Stimulated activated CD8-positive, alpha-beta memory T cell treated with anti-CD3 and anti-CD28 coated beads, Interleukin-15, amount 100 ng/mL, for 24 hours (primary cell): ENCODE measurements around the gene NOL4L.

Experiments used
- DNase-seq: peaks from one replicate; pipeline ENCODE4 v3.0.0-alpha.2; 2020; ENCODE audit warnings: low read depth

The NOL4L gene

GRCh38 chr20:32560989-32561830 lies 23.9 kb downstream of the NOL4L start:
- DNase-seq, result no peak

GRCh38 chr20:32560482-32560988 lies 24.6 kb downstream of the NOL4L start:
- DNase-seq, result no peak

GRCh38 chr20:32559753-32560380 lies 25.3 kb downstream of the NOL4L start:
- DNase-seq, result no peak

DNA sequence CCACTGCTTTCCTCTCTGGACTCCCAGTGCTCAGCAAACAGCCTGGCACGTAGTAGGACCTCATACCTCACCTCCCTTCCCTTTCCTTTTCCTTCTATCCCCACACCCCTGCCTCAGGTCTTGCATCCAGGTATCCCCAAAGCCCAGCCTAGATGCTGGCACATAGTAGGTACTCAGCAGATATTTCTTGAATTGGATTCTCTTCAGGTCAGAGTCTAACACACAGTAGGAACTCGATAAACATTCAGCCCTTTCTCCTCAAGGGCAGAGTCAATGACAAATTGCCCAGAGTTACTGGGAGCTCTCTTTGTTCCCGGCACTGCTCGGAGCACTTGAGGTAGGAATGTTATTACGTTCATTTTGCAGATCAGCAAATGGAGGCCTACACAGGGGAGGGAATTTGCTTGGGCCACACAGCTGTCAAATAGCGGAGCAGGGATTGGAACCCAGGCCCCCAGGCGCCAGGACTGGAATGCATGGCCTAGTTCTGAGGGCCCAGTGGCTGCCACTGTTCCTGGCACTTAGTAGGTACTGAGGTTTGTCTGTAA lies 25.9 kb downstream of the NOL4L start:
- DNase-seq, result no peak

GRCh38 chr20:32558526-32558925 lies 26.6 kb downstream of the NOL4L start:
- DNase-seq, result no peak

DNA sequence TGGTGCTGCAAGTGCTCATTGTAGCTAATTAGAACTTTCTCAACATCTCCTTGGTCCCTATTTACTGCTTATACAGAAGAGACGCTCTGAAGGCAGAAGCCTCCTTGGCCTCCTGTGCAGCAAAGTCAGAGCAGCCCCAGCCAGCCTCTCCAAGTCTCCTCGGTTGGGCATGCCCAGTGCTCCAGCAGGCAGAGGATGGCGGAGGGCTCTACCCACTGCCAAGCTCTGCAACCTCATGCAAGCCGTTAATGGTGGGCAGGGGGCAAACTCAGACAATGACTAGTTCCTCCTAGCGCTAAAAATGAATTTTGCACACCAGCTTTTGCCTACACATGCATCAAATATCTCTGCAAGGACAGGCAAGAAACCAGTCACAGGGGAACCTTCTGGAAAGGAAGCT lies 27.8 kb downstream of the NOL4L start:
- DNase-seq, result no peak

GRCh38 chr20:32556312-32557184 lies 28.6 kb downstream of the NOL4L start:
- DNase-seq, result no peak

DNA sequence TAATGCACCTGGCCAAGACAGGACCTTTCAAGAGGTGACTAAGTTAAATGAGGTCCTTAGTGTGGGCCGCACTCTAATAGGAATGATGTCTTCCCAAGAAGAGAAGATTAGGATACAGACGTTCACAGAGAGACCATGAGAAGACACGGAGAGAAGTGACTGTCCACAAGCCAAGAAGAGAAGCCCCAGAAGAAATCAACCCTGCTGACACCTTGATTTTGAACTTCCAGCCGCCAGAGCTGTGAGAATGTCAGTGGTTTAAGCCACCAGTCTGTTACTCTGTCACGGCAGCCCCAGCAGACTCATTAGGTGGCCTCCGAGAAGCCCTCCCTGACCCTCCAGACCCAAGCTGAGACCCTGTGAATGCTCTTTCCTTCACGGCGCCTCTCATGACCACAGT lies 29.5 kb downstream of the NOL4L start:
- DNase-seq, result no peak

DNA sequence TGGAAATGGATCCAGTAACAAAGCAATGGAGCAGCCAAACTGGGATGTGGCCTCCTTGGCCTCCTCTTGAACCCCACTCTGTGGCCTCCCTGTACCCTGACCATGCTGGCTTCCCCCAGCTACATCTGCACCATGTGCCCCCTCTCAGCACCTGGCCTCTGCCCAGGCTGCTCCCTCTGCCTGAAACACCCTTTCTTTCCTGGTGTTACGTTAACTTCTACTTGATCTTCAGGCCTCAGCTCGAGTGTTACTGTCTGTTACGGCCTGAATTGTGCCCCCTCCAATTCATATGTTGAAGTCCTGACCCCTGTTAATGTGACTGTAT lies 30.2 kb downstream of the NOL4L start:
- no peak for DNase-seq

GRCh38 chr20:32553618-32554017 lies 31.5 kb downstream of the NOL4L start:
- DNase-seq, result no peak

DNA sequence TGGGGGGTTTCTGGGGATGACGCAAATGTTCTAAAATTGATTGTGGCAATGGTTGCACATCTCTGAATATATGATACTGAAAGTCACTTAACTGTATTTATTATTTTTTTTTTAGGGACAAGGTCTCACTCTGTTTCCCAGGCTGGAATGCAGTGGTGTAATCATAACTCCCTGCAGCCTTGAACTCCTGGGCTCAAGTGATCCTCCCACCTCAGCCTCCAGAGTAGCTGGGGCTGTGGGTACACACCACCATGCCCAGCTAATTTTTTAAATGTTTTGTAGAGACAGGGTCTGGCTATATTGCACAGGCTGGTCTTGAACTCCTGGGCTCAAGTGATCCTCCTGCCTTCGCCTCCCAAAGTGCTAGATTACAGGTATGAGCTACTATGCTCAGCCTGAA lies 33.4 kb downstream of the NOL4L start:
- no peak for DNase-seq

DNA sequence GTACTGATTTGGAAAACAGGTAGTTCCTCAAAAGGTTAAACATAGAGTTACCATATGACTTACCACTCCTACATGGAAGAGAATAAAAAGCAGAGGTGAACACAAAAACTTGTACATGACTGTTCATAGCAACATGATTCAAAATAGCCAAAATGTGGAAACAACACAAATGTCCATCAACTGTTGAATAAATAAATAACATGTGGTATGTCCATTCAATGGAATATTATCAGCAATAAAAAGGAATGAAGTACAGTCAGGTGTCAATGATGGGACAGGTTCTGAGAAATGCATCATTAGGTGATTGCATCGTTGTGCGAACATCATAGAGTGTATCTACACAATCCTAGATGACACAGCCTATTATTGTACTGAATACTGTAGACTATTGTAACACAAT lies 35.3 kb downstream of the NOL4L start:
- no peak for DNase-seq

DNA sequence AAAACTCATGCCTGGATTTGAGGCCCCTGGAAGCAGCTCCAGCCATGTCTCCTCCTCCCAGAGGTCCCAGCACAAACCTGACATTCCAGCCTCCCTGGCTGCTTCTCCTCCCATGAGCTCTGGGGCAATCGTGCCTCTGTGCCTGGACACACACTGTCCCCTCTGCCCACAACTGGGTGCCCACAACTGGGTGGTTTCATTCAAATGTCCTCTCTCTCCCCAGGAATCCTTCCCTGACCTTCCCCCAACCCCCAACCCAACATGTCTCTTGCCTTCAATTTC lies 37.4 kb downstream of the NOL4L start:
- DNase-seq, result no peak

- DNase-seq, result no peak
Observed at GRCh38 chr20:32546918-32547752, 38.0 kb downstream of the NOL4L start.

DNA sequence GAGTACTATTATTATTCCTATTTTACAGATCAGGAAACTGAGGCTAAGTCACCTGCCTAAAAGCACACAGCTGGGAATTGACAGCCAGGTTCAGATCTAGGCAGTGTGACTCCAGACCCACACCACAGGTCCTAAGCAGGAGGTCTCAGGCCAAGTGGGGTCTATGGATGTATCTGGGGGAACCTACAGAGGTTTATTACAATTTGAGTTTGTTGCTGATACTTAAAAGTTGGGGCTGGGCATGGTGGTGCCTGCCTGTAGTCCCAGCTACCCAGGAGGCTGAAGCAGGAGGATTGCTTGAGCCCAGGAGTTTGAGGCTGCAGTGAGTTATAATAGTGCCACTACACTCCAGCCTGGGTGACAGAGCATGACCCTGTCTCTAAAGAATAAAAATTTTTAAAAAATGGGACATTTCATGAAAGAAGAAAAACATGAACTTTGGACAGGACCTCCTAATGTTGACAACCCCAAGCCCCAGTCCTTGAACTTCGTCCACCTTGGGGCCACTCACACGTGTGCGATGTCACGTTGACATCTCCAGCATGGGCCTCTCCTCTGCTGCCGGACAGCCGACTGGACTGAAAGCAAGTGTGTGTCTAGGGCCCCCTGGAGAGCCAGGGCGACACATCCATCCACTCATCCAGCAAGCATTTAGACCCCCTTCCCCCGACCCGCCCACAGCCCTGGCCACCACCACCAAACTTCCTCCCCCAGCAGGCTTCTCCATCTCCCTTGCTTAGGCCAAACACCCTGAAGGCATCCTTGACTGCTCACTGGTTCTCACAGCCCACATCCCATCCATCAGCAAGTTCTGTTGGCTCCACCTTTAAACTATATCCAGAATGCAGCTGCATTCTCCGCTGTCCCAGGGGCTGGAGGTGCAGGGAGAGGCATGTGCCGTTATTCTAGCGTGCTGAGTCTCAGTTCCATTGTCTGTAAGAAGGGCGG lies 40.0 kb downstream of the NOL4L start:
- no peak for DNase-seq

DNA sequence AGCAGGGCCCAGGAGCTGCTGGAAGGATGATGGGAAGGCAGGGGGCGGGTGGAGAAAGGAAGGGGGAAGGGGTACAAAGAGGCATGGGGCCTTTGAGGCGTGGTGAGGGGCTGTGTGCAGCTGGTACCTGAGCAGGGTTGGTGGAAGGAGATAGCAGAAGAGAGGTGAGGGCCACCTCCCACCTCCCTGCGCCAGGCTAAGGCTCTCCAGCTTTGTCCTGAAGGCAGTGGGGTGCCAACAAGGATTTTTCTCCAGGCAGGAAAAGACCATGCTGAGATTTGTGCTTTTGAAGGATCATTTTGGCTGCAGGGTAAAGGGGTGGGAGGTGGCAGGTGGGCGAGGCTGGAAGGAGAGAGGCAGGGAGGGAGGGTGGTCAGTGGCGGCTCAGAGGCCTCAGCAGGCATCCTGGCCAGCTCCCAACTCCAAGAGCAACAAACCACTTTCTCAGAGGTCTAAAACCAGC lies 40.8 kb downstream of the NOL4L start:
- no peak for DNase-seq

DNA sequence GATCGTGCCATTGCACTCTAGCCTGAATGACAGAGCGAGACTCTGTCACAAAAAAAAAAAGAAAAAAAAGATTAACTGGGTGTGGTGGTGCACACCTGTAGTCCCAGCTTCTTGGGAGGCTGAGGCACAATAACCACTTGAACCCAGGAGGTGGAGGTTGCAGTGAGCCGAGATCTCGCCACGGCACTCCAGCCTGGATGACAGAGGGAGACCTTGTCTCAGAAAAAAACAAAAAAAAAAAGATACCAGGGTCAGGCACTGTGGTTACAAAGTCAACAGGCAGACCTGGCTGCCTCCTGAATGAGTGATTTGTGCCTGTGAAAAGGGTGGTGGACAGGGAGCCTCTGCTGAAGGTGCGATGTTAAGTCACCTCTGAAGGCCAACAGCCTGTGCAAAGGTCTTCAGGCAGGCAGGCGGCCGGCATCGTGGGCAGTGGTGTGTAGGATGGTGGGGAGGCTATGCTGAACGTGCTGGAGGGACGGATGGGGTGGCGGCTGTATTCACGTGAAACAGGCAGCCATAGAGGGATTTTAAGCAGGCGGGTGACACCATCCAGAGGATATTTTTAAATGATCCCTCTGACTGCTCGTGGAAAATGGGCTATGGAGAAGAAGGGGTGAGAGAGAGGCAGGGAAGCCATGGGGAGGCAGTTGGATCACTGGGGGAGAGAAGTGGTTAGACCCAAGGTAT lies 41.4 kb downstream of the NOL4L start:
- no peak for DNase-seq

DNA sequence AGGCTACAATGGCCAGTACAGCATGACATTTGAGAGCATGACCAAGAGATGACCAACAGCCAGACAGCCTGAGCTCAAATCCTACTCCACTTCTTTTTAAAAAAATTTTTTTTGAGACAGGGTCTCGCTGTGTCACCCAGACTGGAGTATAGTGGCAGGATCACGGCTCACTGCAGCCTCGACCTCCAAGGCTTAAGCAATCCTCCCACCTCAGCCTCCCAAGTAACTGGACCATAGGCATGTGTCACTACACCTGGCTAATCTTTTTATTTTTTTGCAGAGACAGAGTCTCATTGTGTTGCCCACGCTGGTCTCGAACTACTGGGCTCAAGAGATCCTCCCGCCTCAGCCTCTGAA lies 42.9 kb downstream of the NOL4L start:
- DNase-seq, result no peak

DNA sequence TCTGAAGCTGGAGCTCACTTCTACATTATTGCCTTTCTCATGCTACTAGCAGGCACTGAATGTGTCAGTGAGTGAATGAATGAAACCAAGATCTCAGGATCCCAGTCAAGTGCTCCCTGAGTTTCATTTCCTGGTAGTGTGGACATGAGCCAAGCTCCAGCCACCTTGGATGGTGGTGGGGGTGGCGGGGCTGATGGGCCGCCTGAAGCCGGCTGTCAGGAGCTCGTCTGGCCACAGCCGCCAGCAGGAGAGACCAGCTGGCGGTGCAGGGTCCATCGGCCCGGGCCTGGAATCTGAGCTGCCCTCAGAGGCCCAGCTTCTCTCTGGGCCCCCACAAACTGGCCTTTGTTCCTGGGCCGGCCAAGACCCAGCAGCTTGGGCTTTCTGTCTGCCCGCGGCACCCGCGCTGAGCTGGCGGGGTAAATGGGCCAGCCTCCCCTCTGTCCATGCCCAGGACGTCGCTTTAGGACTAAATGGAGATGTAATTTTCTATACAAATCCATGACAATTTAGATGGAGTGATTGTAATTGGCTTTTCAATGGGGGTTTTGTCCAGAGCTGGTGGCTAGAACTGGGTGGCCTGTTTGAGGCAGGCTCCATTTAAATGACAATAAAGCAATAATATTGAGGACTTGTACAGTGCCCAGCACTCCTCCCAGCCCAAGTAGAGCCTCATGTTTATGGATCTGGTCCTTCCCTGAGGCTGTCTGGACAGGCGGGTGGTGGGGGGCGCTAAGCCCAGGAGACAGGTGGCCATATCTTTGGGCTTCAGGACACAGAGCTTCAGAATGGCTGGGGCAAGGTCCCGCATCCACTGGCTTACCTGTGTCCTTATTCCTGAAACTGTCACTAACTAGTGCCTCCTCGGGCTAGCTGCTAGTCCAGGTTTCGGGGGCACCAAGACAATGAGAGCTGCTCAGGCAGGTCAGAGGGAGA lies 43.5 kb downstream of the NOL4L start:
- DNase-seq, result no peak
